GM18520 (cell line): ENCODE results near the gene MLLT3.

ENCODE experiments used
- ATAC-seq: cut with Tn5 transposase; IDR thresholded peaks from one replicate; pipeline ENCODE4 v1.9.1; 2021; ENCODE audit not compliant: unreplicated experiment

Gene MLLT3

GRCh38 chr9:20630241-20630943, 8.1 kb upstream of the MLLT3 start:
- no peak for ATAC-seq

GRCh38 chr9:20625003-20625349, 2.7 kb upstream of the MLLT3 start:
- no peak for ATAC-seq

DNA sequence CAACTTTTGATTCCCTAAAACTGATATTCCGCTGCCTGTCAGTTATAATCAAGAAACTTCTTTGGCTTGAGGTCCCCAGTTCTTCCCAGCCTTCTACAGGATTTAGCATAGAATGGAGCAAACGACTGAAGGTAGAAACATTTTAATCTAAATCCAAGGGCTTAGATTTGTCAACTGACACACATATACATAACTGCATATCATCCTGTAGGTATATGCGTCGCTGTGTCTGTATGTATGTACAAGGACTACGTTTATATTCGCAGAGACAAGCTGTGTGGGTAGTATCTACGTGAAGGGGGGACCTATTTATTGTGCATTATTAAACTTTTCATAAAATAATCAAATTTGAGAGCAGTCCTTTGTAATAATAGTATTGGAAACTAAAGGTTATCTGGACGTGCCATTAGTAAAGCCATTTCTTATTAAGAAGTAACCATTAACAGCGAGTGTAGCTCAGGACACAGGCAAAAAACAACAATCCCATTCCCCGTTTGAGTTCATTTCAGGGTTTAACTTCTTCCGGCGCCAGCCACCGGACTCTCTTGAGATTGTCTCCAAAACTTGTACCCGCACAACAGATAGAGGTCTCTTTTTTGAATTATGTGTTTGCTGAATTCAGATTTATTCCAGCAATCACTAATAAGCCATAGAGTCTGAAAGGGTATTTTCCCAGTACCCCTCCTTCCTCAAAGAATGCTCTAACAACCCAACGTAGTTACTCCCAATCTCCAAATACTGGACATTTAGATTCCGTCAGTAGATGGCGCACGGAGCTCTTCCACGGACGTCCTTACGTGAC, 2.1 kb upstream of the MLLT3 start:
- ATAC-seq, result peak; percentile 22

GRCh38 chr9:20623748-20624124, 1.4 kb upstream of the MLLT3 start:
- no peak for ATAC-seq

DNA sequence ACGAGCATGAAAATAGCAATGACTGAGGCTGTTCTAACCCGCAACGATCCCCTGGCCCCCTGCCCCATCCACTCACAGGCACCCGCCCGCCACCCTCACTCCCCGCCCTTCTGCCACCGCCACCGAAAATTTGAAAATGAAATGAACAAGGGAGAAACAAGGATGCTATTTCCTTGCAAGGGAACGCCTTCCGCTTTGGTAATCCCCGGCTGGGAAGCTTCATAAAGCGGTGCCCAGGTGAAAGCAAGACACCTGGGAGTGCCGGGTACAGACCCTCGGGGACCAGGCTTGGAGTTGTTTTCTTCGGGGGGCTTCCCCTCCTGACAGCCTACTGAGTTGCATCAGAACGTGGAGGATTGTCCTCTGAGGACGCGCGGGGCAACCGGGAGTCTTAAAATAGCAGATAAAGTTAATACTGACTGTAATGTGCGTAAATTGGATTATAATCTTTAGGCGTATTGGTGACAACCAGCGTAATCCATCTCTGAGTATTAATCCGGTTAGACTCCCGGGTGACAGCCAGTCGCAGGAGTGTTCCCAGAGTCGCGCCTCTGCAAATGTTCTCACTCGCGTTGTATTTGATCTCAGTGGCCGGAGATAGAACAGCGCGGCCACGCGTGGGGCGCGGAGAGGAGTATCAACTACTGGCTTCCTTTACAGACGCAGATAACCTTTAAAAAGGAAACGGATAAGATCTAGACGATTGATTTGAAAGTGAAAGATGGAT, 885 bp upstream of the MLLT3 start:
- no peak for ATAC-seq

DNA sequence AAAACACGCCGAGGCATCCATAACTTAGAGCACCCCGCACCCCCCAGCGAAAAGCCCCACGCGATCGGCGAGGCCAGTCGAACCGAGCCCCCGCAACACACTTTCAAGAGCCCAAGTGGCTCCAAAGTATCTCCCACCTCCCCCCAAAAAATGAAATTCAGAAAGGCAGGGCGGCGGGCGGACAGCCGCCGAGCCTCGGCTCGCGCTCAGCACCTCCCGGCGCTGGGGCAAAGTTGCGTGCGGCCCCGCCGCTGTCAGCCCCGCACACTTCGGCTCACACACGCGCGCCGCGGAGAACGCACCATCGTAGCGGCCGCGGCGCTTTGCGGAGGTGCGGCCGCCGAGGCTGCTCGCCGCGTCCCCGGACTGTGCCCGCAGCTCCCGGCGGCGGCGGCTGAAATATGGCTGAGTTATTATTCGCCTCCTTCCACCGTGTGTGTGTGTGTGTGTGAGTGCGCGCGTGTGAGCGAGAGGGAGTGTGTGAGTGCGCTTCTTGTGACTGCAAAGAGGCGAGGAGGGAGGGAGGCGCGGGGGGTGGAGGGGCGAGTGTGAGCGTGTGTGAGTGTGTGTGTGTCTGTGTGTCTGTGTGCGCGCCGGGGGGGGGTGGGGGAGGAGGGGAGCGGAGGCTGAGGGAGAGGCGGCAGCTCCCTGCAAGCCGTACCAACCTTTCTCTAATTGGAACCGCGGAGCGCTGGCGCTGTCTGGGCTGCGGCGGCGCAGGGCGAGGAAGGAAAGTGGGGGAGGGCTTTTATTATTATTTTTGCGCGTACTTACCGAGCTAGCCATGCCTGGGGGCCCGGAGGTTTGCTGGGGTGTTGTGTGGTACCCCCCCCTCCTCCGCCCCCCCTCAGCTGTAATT, 599 bp downstream of the MLLT3 start:
- ATAC-seq, result no peak

GRCh38 chr9:20620650-20621470, 1.4 kb downstream of the MLLT3 start:
- ATAC-seq, result no peak

DNA sequence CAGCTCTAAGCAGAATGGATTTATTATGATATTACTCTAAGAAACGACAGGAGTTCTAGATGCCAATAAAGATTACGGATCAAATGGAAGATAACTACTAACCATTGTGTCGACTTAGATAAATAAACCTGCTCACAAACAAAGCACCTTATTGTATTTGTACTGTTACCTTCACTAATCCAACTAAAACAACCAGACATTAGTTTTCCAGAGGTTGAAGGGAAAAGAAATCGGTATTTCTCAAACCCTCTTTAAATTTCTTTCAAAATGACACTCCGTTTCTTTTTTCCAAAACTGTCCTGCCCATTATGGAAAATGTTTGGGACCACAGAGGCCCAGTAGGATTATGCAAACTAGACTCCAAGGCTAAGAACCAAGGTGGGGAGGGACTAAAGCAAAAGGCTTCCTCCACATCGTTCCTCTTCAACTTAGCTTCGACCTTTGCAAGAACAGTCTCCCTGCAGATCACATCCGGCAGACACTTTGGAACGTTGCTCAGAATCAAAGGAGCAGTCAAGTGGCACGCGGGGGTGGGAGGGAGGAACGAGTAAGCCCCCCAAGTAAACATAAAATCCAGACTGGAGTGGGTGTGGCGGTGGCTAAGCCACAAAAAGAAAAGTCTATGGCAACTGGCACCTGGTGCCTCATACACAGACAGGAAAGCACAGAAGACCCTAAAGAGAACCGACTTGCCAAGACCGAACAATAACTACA, 2.7 kb downstream of the MLLT3 start:
- ATAC-seq, result no peak

- ATAC-seq, result no peak
Observed at GRCh38 chr9:20618361-20618802, 3.9 kb downstream of the MLLT3 start.

DNA sequence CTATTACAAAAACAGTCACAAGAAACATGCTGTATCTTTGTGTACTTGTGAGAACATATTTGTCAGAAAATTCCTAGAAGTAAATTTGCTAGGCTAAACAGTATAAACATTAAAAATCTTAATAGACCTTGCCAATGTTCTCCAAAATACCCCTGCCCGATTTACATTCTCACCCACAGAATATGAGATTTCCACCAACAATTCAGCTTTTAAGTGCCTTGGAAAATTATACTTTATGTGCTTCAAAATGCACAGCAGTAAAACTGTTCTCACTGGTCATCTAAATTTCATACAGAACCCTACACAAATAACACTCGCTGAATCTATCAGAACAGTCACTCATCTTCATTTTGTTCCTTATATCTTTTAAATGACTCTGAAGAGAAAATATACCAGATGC, 5.5 kb downstream of the MLLT3 start:
- ATAC-seq, result no peak

DNA sequence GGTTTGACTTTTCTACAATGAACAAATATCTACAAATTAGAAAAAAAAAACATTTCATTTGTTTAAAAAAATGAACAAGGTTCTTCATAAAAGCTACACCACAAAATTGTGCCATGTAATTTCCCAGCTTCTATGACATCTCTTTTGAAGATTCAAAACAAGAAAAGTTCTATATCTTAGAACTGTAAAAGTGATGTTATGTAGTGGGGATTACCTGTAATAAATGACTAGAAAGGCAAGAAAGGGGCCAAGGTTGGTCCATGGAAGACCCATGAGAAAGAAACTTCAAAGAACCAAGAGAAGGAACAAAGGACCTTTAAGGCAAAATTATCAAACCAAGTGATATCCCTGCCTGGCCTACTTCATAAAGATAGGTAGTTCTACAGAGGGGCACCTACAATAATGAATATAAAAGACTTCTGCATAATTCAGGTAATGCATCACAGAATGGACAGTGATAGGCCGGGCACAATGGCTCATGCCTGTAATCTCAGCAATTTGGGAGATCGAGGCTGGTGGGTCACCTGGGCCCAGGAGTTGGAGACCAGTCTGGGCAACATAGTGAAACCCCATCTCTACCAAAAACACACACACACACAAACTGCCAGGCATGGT, 7.6 kb downstream of the MLLT3 start:
- no peak for ATAC-seq

- no peak for ATAC-seq
Observed at GRCh38 chr9:20611691-20612287, 10.5 kb downstream of the MLLT3 start.

DNA sequence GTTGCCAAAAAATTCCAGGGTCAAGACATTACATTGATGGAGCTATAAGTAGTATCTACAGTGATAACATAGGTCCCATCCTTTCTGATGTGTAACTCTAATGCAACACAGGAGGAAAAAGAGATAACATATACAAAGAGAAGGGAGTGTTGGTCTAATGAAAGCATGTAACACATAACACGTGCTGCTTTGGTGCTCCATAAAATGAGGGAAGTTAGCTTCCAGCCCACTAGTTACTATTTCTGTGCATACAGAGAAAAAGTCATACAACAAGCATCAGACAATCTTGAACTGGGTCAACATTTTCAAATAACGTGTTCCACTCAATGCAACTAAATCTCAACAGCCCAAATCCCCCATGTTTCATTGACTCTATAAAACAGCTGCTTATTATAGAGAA, 11.7 kb downstream of the MLLT3 start:
- no peak for ATAC-seq

DNA sequence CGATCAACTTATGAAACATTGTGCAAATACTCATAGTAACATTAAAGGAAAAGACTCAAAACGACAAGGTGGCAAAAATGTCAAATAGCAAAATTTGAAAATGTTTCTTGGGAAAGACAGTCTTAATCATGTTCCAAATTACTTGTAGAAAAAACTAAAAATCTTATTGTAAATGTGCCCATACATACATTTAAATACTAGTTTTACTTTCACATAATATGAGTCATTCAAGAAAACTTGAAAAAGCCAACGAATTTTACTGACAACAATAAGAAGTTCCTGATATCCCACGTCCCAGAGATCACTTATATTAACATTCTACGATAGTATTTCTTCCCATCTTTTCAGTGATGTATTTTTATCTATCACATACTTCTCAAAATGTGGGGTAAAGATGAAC, 13.7 kb downstream of the MLLT3 start:
- ATAC-seq, result no peak

- no peak for ATAC-seq
Observed at GRCh38 chr9:20606652-20607051, 15.6 kb downstream of the MLLT3 start.

DNA sequence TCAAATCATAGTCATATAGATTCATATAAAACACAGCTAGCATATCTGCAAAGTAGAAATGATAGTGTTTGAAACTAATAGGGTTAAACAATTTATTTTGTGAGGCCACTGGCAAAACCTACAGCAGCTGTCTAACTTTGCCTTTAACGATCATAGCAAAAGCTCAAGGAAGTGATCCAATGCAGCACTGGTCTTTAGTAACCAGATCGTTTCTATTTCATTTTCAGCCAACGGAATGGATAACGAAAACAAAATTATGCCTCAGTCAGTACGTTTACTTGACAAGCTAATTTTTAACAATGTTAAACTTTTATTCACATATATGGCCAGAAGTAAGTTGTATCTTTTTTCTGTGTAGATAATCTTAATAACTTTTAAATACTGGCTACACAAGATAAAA, 17.7 kb downstream of the MLLT3 start:
- peak; percentile 63 for ATAC-seq

DNA sequence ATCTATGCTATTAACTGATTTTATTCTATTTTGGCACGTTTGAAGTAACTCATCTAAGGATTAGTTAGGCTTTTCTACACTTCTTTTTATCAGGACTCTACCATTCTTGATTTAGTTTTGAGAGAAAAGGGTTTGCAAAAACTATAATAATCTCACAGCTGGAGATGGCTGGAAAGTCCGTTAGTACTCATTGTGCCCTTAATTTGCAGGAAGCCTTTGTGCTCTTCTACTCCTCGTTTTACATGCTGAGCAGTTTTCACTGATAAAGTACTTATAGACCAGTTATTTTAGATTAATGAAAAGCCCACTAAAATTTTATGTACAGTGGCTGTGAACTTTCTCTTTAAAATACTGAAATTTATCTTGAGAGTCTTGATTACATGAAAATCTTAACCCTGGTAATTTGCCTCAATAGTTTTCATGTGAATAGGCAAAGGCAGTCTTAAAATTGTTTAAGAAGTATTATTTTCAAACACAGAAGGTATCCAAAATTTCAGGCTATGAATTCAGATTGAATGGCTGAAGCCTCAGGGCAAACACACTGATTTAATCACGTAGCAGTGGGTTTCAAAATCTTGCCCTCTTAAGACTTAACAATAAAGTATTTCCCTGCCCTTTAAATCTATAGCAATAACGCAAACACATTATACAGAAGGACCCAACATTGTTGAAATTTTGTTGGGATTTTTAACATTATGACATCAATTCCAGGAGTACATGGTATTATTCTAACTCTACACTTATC, 18.6 kb downstream of the MLLT3 start:
- ATAC-seq, result no peak

DNA sequence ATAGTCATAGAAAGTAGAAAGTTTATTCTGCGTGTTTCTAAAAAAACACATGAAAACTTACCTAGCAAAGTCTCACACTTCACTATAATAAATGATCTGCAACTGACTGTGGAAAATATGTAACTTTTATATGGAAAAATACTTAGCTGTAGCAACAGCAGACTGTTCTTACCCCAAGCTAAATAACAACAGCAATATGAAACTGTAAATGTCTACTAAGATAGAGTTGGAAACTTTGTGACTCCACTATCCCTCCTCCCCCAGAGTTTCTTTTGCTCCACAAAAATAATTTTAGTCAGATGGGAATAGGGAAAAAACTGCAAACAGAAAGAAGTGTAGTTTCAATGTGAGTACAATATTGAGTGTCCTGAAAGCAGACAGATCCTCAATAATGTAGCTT, 21.0 kb downstream of the MLLT3 start:
- ATAC-seq, result no peak
